ENCODE measurements around the gene DDX20.
"Not testable (repeated sequence)": the region's sequence is repeated elsewhere in the genome, so short reads cannot be mapped to it uniquely, and the experiment has no call there.

DDX20 gene

DNA sequence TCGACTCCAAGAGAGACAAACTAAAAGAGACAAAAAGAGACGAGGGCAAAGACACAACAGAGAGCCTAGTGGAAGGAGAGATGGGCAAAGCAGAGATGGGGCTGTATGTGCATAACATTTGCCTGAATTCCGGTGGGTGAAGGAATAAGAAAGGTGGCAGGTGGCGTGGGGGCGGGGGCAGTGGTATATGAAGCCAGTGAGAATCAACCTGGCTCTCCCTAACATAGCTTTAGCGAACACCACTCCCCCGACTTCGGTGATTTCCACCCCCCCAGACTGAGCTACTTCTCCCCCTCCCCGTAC, 17.6 kb upstream of the DDX20 start:
- no peak for TF ChIP-seq ZFX (IDR thresholded peaks at IDR 0.05; ENCODE audit: borderline replicate concordance)
- TF ChIP-seq, protein P1, sequence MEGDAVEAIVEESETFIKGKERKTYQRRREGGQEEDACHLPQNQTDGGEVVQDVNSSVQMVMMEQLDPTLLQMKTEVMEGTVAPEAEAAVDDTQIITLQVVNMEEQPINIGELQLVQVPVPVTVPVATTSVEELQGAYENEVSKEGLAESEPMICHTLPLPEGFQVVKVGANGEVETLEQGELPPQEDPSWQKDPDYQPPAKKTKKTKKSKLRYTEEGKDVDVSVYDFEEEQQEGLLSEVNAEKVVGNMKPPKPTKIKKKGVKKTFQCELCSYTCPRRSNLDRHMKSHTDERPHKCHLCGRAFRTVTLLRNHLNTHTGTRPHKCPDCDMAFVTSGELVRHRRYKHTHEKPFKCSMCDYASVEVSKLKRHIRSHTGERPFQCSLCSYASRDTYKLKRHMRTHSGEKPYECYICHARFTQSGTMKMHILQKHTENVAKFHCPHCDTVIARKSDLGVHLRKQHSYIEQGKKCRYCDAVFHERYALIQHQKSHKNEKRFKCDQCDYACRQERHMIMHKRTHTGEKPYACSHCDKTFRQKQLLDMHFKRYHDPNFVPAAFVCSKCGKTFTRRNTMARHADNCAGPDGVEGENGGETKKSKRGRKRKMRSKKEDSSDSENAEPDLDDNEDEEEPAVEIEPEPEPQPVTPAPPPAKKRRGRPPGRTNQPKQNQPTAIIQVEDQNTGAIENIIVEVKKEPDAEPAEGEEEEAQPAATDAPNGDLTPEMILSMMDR (IDR thresholded peaks at IDR 0.05) = no peak
- no peak overlapping the region; the same call in 1 of the 2 replicates for H3K27ac ChIP-seq

DNA sequence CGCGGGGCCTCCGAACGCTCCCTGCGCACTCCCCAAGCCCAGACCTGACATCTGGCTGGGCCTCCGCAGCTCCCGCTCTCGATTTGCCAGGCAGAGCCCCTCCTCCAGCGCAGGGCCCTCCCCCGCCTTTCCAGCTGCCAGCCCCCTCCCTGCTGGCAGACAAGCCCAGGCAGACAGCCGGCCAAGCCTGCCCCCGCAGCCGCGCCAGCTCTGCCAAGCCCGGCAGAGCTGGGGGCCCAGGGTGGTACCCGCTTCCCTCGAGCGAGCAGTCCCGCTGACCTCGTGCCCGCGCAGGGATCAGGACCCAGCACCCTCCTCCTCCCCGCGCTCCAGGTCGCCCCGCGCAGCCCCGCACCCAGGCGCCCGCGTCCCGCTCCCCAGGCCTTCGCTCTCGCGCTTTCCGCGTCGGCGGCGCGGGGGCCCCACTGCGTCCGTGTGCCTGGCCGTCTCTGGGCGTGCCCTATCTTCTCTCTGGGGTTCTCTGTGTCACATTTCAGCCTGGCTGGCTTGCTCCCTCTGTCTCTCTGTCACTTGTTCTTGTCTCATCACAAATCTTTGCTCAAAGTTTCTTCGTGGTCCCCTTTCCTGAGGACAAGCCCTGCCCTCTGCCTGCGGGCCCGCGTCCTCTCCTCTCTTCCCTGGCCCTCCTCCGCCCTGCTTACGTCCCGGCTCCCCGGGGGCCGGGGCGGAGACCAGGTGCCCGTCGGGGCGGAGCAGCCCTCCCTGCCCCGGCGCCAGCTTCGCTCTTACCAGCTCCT, 17.1 kb upstream of the DDX20 start:
- TF ChIP-seq, protein P1 (IDR thresholded peaks at IDR 0.05) = no peak
- no peak for TF ChIP-seq ZFX (IDR thresholded peaks at IDR 0.05; ENCODE audit: borderline replicate concordance)
- peak overlapping the region; percentile 70 for H3K27ac ChIP-seq

DNA sequence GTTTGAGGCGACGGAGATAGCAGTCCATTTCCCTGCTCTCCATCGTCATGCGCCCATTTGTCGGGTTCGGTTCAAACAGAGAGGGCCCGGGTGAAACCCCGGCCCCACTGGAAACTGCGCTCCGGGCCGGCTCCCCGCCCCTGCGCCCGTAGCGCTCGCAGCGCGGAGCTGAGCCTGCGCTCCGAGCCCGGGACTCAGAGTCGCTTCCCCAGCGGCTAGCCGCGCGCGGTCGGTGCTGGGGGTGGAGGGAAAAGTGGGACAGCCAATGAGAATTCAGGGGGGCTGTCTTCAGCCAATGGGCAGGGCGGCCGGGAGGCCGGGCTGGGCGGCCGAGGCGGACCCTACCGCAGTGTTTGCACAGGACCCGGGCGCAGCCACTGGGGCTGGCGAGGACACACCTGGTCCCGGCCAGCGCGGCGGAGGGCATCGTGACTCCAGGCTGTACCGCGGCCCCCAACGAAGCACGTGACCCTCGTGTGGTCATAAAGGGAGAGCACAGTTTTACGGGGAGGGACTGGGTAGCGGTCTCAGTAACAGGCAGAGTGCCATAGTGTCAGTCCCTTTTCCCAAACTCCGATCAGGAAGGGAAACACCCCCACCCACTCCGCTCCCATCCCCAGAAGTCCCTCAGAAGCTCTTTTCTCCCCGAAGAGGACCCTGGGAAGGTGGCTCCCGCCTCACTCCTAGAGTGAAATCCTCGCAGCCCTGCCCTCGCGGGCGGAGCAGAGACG, 16.3 kb upstream of the DDX20 start, which contains the start of gene INKA2:
TSS of gene INKA2 (minus strand) at position 202 of the 731 bp plus-strand sequence. CDS start at position 49, 153 bp downstream.
- TF ChIP-seq, protein P1 (IDR thresholded peaks at IDR 0.05) = no peak
- TF ChIP-seq ZFX (IDR thresholded peaks at IDR 0.05; ENCODE audit: borderline replicate concordance) = no peak
- H3K27ac ChIP-seq = peak within 1 kb of the TSS; percentile 70

DNA sequence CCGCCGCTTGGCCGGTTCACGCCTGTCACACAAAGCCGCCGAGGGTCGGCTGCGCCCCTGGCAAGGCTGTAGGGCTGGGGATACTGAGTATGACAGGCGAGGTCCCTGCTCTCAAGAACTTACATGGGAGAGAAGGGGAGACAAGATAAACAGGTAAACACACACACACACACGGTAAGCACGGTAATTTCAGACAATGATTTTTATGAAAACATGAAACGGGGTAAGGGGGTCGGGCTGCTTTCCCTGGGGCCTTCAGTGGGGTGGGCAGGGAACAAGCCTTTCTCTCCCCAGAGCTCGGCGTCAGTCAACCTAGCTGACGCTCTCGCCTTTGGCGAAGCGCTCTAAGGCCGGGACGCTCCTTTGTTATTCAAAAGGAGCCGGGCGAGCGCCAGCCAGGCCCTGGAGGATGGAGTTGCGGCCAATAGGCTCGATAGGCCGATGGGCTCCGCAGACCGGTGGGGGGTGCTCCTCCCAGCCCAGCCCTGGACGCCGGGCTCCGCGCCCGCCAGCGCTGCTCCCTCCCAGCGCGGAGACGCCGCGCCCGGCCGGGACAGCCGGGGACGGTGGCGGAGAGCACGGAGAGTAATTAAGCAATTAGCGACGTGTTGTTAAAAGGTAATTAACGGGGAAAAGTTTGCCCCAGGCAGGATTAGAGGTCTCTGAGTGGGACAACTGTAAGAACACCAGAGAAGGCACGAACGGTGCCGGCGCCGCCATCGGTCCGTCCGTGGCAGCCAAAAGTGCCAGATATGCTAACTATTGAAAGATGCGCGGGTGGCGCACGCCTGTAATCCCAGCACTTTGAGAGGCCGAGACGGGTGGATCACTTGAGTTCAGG, 15.6 kb upstream of the DDX20 start:
- H3K27ac ChIP-seq = peak overlapping the region; percentile 70
- TF ChIP-seq, protein P1 (IDR thresholded peaks at IDR 0.05) = no peak
- no peak for TF ChIP-seq ZFX (IDR thresholded peaks at IDR 0.05; ENCODE audit: borderline replicate concordance)

DNA sequence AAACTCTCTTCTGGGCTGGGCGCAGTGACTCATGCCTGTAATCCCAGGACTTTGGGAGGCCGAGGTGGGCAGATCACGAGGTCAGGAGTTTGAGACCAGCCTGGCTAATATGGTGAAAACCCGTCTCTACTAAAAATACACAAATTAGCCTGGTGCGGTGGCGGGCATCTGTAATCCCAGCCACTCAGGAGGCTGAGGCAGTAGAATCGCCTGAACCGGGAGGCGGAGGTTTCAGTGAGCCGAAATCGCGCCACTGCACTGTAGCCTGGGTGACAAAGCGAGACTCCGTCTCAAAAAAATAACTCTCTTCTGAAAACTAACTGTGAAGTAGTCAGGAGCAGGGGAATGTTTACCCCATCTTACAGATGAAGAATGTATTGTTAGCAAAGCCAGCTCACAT, 13.4 kb upstream of the DDX20 start:
- not testable (repeated sequence) for H3K27ac ChIP-seq

DNA sequence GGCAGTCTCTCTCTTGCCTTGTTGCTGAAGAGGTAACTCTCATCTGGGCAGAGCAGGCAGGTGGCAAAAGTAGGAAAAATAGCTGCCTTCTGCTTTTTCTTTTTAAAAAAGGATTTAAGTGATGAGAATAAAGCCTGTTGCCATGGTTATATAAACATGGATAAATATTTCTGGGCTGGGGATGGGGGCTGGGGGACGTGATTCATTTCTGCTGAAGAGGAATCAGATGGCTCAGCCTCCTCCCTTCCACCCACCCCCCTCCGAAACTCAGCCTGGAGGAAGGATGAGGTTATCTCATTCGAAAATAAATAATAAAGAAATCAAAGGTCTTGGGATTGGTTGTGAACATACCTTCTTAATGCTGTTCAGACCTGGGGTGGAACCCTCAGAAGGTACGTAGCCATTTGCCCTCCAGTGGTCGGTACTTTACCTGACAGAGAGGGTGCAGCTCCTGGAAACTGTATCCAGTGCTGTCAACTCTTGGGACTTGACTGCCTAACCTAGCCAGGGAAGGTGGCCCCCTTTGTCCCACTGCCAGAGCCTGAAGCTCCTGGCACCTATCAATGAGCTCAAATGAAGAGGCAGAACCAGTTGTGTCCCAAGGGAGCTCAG, 12.7 kb upstream of the DDX20 start:
- no peak for TF ChIP-seq ZFX (IDR thresholded peaks at IDR 0.05; ENCODE audit: borderline replicate concordance)
- TF ChIP-seq, protein P1 (IDR thresholded peaks at IDR 0.05) = no peak
- no peak overlapping the region for H3K27ac ChIP-seq

DNA sequence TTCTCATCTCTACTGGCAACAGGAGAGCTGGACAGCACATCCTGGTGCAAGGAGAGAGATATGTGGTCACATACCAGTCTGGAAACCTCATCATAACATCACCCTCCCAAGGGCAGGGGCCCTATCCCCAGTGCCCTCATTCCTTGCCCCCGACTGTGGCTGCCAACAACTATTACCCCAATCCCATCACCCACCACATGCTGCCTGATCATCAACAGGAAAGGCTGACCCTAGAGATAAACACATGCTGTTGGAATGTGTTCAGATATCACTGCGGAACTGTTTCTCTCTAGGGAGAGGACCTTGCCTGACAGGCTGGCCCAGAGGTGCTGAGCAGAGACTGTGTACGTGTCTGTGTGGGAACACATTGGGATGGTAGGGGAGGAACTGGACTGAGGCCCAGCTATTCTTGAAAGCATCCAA, 12.0 kb upstream of the DDX20 start:
- TF ChIP-seq ZFX (IDR thresholded peaks at IDR 0.05; ENCODE audit: borderline replicate concordance) = no peak
- TF ChIP-seq, protein P1 (IDR thresholded peaks at IDR 0.05) = no peak
- no peak overlapping the region for H3K27ac ChIP-seq

Data from 22Rv1 (cell line).